ENCODE data around the gene SKIDA1.
A peak's percentile ranks its signal among the peaks of the same experiment; 100 is the strongest.

The SKIDA1 gene

GRCh38 chr10:21496343-21497176 is 28.9 kb downstream of the SKIDA1 start:
- H3K27ac ChIP-seq: peak overlapping the region; percentile 57
- TF ChIP-seq, protein P1, sequence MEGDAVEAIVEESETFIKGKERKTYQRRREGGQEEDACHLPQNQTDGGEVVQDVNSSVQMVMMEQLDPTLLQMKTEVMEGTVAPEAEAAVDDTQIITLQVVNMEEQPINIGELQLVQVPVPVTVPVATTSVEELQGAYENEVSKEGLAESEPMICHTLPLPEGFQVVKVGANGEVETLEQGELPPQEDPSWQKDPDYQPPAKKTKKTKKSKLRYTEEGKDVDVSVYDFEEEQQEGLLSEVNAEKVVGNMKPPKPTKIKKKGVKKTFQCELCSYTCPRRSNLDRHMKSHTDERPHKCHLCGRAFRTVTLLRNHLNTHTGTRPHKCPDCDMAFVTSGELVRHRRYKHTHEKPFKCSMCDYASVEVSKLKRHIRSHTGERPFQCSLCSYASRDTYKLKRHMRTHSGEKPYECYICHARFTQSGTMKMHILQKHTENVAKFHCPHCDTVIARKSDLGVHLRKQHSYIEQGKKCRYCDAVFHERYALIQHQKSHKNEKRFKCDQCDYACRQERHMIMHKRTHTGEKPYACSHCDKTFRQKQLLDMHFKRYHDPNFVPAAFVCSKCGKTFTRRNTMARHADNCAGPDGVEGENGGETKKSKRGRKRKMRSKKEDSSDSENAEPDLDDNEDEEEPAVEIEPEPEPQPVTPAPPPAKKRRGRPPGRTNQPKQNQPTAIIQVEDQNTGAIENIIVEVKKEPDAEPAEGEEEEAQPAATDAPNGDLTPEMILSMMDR (conservative IDR thresholded peaks at IDR 0.05): no peak; the same call in 1 of the 2 replicates
- no peak for TF ChIP-seq ZFX (IDR thresholded peaks at IDR 0.05)

- no peak for TF ChIP-seq ZFX (IDR thresholded peaks at IDR 0.05)
- TF ChIP-seq, protein P1 (conservative IDR thresholded peaks at IDR 0.05): peak; percentile 97
- H3K27ac ChIP-seq: peak overlapping the region; percentile 57
Measured at GRCh38 chr10:21495752-21496342, 29.6 kb downstream of the SKIDA1 start.

- TF ChIP-seq, protein P1 (conservative IDR thresholded peaks at IDR 0.05): no peak
- no peak for TF ChIP-seq ZFX (IDR thresholded peaks at IDR 0.05)
- no peak overlapping the region; the same call in 1 of the 2 replicates for H3K27ac ChIP-seq
Measured at GRCh38 chr10:21495002-21495751, 30.3 kb downstream of the SKIDA1 start.

- TF ChIP-seq, protein P1 (conservative IDR thresholded peaks at IDR 0.05): no peak
- no peak for TF ChIP-seq ZFX (IDR thresholded peaks at IDR 0.05)
- no peak overlapping the region for H3K27ac ChIP-seq
Measured at GRCh38 chr10:21494191-21495001, 31.1 kb downstream of the SKIDA1 start.

GRCh38 chr10:21493784-21494183 is 31.7 kb downstream of the SKIDA1 start:
- TF ChIP-seq ZFX (IDR thresholded peaks at IDR 0.05): no peak
- H3K27ac ChIP-seq: no peak overlapping the region

DNA sequence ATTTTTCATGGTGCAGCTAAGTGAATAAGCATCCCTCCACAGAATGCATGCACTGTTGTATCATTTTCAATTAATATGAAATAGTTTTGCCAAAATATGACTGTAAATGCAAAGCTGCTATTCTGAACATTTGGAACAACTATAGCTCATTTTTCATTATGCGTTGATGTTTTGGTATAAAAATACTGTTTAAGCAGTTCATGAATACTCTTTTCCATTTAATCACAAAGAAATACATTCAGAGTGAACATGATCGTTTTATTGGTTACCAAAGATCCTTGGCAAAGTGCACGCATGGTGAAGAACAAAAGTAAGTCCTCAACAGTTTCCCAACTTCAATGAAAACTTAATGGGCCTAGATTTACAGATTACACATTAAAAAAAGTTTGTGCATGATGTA is 33.1 kb downstream of the SKIDA1 start:
- TF ChIP-seq, protein P1 (conservative IDR thresholded peaks at IDR 0.05): no peak
- TF ChIP-seq ZFX (IDR thresholded peaks at IDR 0.05): no peak
- H3K27ac ChIP-seq: no peak overlapping the region

DNA sequence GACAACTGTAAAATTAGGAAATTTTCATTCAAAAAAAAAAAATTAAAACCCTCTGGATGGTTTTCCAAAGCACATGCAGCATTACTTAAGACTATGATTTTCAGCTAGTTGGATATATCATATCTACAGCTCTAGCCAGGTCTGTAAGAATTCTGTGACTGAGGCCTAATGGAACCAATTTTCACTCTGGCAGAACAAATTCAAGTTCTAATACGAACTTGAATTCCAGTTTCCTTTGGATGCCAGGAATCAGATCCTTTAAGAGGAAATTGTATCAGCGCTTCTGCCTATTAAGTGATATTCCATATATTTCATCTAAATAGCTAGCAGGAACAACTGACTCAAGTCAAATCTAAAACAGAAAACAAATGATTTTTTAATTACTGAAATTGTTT is 34.8 kb downstream of the SKIDA1 start:
- TF ChIP-seq, protein P1 (conservative IDR thresholded peaks at IDR 0.05): no peak
- no peak for TF ChIP-seq ZFX (IDR thresholded peaks at IDR 0.05)
- no peak overlapping the region for H3K27ac ChIP-seq
